Amniotic epithelial cell (primary cell): ENCODE results near the gene CCDC121.

Experiments
- DNase-seq: peaks from one replicate; pipeline ENCODE4 v3.0.0-alpha.2; 2010; ENCODE audit warnings: low read depth

CCDC121 gene

GRCh38 chr2:27582129-27582694 is 46.6 kb downstream of the CCDC121 start:
- no peak for DNase-seq

GRCh38 chr2:27581417-27582128 is 47.2 kb downstream of the CCDC121 start:
- no peak for DNase-seq
